ENCODE data around the gene GALNS.

GRCh38 chr16:88764080-88764479 lies 92.7 kb downstream of the GALNS start:
- no peak for TF ChIP-seq POLR2A (IDR thresholded peaks at IDR 0.05)
- no peak for TF ChIP-seq POLR2AphosphoS5 (IDR thresholded peaks at IDR 0.05)
- TF ChIP-seq, protein P1, sequence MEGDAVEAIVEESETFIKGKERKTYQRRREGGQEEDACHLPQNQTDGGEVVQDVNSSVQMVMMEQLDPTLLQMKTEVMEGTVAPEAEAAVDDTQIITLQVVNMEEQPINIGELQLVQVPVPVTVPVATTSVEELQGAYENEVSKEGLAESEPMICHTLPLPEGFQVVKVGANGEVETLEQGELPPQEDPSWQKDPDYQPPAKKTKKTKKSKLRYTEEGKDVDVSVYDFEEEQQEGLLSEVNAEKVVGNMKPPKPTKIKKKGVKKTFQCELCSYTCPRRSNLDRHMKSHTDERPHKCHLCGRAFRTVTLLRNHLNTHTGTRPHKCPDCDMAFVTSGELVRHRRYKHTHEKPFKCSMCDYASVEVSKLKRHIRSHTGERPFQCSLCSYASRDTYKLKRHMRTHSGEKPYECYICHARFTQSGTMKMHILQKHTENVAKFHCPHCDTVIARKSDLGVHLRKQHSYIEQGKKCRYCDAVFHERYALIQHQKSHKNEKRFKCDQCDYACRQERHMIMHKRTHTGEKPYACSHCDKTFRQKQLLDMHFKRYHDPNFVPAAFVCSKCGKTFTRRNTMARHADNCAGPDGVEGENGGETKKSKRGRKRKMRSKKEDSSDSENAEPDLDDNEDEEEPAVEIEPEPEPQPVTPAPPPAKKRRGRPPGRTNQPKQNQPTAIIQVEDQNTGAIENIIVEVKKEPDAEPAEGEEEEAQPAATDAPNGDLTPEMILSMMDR (IDR thresholded peaks at IDR 0.05): no peak
